Uterus (tissue), 2 donors: ENCODE results near the gene ULK3.

Experiments used
- POLR2A ChIP-seq, 2 donors: fragments of 450-650 bp; IDR thresholded peaks; one replicate each; pipeline ENCODE4 v1.6.1; 2016; ENCODE audit warnings: antibody characterized with exemption in 2 of 2, mild to moderate bottlenecking in 1 of 2, moderate library complexity in 1 of 2
- TF ChIP-seq, protein P1 (sequence below), 4 experiments: fragments of 200-600 bp in 2 of 4; fragments of 450-650 bp in 2 of 4; sonication (generic) in 2 of 4; IDR thresholded peaks; one replicate each; pipeline ENCODE4 v1.5.1; 2016 to 2019; ENCODE audit warnings: antibody characterized with exemption in 4 of 4, mild to moderate bottlenecking in 2 of 4, moderate library complexity in 1 of 4

DNA sequence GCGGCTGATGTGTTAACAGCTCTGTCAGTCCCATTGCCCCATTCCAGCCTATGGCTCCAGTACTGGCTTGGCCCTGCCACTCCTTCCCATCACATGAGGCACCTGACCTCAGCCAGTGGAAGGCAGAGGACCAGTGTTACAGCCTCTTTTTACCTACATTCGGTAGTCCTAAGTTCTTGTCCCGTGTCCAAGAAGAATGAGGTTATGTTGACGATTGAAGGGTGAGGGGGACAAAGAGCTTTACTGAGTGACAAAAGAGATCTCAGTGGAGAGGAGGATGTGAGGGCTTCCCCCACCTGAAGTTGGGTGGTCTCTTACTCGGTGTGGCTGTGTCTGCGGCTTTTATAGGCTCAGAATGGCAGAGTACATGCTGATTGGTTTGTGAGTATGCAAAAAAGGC, 39.6 kb upstream of the ULK3 start:
- TF ChIP-seq, protein P1, sequence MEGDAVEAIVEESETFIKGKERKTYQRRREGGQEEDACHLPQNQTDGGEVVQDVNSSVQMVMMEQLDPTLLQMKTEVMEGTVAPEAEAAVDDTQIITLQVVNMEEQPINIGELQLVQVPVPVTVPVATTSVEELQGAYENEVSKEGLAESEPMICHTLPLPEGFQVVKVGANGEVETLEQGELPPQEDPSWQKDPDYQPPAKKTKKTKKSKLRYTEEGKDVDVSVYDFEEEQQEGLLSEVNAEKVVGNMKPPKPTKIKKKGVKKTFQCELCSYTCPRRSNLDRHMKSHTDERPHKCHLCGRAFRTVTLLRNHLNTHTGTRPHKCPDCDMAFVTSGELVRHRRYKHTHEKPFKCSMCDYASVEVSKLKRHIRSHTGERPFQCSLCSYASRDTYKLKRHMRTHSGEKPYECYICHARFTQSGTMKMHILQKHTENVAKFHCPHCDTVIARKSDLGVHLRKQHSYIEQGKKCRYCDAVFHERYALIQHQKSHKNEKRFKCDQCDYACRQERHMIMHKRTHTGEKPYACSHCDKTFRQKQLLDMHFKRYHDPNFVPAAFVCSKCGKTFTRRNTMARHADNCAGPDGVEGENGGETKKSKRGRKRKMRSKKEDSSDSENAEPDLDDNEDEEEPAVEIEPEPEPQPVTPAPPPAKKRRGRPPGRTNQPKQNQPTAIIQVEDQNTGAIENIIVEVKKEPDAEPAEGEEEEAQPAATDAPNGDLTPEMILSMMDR (IDR thresholded peaks at IDR 0.05): no peak
- TF ChIP-seq POLR2A (IDR thresholded peaks at IDR 0.05): no peak
